ENCODE data around the gene MCRS1. TPM values are rescaled to one million over a fixed set of nuclear protein-coding genes. Genes with fewer than 3 reads are reported as not detected.
A peak's percentile ranks its signal among the peaks of the same experiment; 100 is the strongest.

Gene MCRS1
- total and polyA plus RNA-seq, 2 donors (not counting 3 experiments of a cell fraction or from before 2014, with no cell fraction given) = 71.1 to 99.3 TPM

DNA sequence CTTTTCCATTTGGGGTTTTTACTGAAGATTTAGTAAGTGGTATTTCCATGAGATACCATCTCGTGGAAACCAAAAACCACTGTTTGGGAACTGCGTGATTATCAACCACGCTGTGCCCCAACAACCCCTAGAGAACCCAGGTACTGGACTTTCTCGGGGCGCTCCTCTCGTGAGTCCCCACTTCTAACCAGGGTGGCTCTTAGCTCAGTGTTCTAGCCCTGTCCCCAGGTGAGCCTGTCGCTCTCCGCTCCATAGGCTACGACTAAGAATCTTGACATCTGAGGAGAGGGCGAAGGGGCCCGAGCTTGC lies 686 bp downstream of the MCRS1 start:
- peaks cover 20% of the 10 kb centered on the region for H3K79me2 ChIP-seq (ENCODE audit: control insufficient read depth, insufficient read depth, low read length)
- CTCF ChIA-PET = interaction anchor here (0.9 to 2.0 kb wide), 7 partner anchors 9 to 236 kb away, joined by 4 to 10 read pairs (median 5); no protein-coding TSS in a partner anchor

More for the DNA sequence above, 686 bp downstream of the MCRS1 start:
- Histone ChIP-seq H3K4me3 (replicated peaks in 1 of 3; ENCODE audit: insufficient read depth in 1 of 3, low read depth in 1 of 3, low read length in 3 of 3) (peak overlapping the region; percentile 64 to 86 (median 82)), H3K9me1 (replicated peaks; ENCODE audit: control insufficient read depth, extremely low read depth, insufficient read depth, low read length) (no peaks in the 10 kb centered on the region), H3K9me3 (replicated peaks; ENCODE audit: control insufficient read depth, insufficient read depth, low read length) (no peaks in the 10 kb centered on the region), H3K27me3 (ENCODE audit: control insufficient read depth in 2 of 2, insufficient read depth in 2 of 2, low read length in 2 of 2) (no peaks in the 10 kb centered on the region), H3K4me1 (ENCODE audit: control insufficient read depth, extremely low read depth, insufficient read depth, low read length) (peaks cover 14% of the 10 kb centered on the region), H3K9ac (replicated peaks; ENCODE audit: extremely low read depth, insufficient read depth, low read length) (peak overlapping the region; percentile 87), H3K27ac (ENCODE audit: insufficient read depth, low read depth, low read length) (peak overlapping the region; percentile 80), H4K20me1 (replicated peaks; ENCODE audit: control insufficient read depth, extremely low read depth, insufficient read depth, low read length) (no peaks in the 10 kb centered on the region), H3K36me3 (ENCODE audit: control insufficient read depth in 2 of 2, extremely low read depth in 1 of 2, insufficient read depth in 2 of 2, low read length in 2 of 2) (peaks cover 8 to 24% of the 10 kb centered on the region in 2 experiments), H2AFZ (ENCODE audit: low read depth, low read length) (no peak overlapping the region), H3K4me2 (ENCODE audit: insufficient read depth, low read length) (peak overlapping the region; percentile 71)
- TF ChIP-seq MYC (IDR thresholded peaks at IDR 0.05; ENCODE audit: low read depth, low read length) (no peak), EZH2 (IDR thresholded peaks at IDR 0.05; ENCODE audit: borderline replicate concordance, low read depth, low read length, severe bottlenecking) (no peak), JUN (IDR thresholded peaks at IDR 0.05; ENCODE audit: borderline replicate concordance, insufficient read depth, insufficient read length, low read depth) (no peak), GATA2 (IDR thresholded peaks at IDR 0.05; ENCODE audit: insufficient read depth, insufficient read length, low read depth, low read length) (no peak), POLR2AphosphoS5 (IDR thresholded peaks at IDR 0.05; ENCODE audit: insufficient read depth, low read depth, low read length) (no peak), POLR2A (IDR thresholded peaks at IDR 0.05; ENCODE audit: low read depth, low read length) (no peak), FOS (IDR thresholded peaks at IDR 0.05; ENCODE audit: borderline replicate concordance, insufficient read depth, low read length) (no peak)
- TF ChIP-seq, protein P1, sequence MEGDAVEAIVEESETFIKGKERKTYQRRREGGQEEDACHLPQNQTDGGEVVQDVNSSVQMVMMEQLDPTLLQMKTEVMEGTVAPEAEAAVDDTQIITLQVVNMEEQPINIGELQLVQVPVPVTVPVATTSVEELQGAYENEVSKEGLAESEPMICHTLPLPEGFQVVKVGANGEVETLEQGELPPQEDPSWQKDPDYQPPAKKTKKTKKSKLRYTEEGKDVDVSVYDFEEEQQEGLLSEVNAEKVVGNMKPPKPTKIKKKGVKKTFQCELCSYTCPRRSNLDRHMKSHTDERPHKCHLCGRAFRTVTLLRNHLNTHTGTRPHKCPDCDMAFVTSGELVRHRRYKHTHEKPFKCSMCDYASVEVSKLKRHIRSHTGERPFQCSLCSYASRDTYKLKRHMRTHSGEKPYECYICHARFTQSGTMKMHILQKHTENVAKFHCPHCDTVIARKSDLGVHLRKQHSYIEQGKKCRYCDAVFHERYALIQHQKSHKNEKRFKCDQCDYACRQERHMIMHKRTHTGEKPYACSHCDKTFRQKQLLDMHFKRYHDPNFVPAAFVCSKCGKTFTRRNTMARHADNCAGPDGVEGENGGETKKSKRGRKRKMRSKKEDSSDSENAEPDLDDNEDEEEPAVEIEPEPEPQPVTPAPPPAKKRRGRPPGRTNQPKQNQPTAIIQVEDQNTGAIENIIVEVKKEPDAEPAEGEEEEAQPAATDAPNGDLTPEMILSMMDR (IDR thresholded peaks at IDR 0.05; ENCODE audit: extremely low read depth in 1 of 2, insufficient read depth in 1 of 2, low read depth in 1 of 2, low read length in 2 of 2) = no peak
- TF ChIP-seq, protein P2, sequence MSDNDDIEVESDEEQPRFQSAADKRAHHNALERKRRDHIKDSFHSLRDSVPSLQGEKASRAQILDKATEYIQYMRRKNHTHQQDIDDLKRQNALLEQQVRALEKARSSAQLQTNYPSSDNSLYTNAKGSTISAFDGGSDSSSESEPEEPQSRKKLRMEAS (IDR thresholded peaks at IDR 0.05; ENCODE audit: insufficient read depth, insufficient read length) = no peak
- POLR2A ChIA-PET = no interaction called here
- intact Hi-C loops (cut with micrococcal nuclease) (loop anchor here (5.0 kb wide), 1 partner anchor 210 kb away; no protein-coding TSS in a partner anchor), dilution Hi-C loops (cut with MboI; ENCODE audit: extremely low pct_ligation_motif_present, low sequenced_read_pairs) (no loop called here)
- no TSS peak for BruUV-seq (replicated peaks)
- FAIRE-seq = peak; percentile 26
- no peak for DNase-seq (ENCODE audit: low read depth, low spot score)
